ENCODE data around the gene SERPIND1.
"Not testable (repeated sequence)": the region's sequence is repeated elsewhere in the genome, so short reads cannot be mapped to it uniquely, and the experiment has no call there.

The SERPIND1 gene

DNA sequence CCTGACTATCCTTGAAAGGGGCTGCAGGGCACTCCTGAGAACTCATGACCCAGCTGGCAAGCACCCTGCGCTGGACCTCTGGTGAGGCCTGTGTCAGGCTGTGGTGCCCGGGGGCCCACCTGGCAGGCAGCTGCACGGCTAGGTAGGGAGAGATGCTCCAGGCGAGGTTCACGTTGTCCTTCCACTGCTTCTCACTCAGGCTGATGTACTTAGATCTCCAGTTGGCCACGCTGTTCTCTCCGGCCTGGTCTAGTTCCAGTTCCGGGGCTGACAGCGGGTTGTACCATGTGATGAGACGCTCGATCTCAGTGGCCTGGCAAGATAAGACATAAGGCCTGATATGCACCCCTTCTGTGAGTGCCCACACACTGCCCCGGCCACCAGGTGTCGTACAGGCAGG, 44.7 kb upstream of the SERPIND1 start:
- no peak for DNase-seq (ENCODE audit: low spot score)
- TF ChIP-seq, protein P1, sequence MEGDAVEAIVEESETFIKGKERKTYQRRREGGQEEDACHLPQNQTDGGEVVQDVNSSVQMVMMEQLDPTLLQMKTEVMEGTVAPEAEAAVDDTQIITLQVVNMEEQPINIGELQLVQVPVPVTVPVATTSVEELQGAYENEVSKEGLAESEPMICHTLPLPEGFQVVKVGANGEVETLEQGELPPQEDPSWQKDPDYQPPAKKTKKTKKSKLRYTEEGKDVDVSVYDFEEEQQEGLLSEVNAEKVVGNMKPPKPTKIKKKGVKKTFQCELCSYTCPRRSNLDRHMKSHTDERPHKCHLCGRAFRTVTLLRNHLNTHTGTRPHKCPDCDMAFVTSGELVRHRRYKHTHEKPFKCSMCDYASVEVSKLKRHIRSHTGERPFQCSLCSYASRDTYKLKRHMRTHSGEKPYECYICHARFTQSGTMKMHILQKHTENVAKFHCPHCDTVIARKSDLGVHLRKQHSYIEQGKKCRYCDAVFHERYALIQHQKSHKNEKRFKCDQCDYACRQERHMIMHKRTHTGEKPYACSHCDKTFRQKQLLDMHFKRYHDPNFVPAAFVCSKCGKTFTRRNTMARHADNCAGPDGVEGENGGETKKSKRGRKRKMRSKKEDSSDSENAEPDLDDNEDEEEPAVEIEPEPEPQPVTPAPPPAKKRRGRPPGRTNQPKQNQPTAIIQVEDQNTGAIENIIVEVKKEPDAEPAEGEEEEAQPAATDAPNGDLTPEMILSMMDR (conservative IDR thresholded peaks at IDR 0.05; ENCODE audit: low read depth) = no peak
- ChIA-PET CTCF (no interaction called here), POLR2A (ENCODE audit: low non-redundant PET) (no interaction called here)
- H3K27ac ChIP-seq = no peak overlapping the region

DNA sequence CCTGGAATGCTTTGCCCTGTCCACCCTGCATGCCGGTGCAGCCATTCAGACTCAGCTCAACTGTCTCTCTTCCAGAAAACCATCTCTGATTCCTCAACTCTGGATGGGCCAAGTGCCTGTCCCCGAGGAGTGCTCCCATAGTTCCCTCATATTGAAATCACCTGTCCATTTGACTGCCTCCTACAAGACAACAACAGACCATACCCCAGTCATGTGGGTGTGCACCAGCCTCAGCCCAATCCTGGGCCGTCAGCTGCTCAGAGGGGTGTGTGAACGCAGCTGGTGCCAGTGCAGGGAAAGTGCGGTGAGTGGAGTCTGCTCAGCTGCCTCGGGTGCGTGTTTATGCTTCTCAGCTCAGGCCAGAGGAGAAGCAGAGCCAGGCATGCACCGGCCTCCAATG, 41.5 kb upstream of the SERPIND1 start:
- CTCF ChIA-PET = not testable (repeated sequence)

DNA sequence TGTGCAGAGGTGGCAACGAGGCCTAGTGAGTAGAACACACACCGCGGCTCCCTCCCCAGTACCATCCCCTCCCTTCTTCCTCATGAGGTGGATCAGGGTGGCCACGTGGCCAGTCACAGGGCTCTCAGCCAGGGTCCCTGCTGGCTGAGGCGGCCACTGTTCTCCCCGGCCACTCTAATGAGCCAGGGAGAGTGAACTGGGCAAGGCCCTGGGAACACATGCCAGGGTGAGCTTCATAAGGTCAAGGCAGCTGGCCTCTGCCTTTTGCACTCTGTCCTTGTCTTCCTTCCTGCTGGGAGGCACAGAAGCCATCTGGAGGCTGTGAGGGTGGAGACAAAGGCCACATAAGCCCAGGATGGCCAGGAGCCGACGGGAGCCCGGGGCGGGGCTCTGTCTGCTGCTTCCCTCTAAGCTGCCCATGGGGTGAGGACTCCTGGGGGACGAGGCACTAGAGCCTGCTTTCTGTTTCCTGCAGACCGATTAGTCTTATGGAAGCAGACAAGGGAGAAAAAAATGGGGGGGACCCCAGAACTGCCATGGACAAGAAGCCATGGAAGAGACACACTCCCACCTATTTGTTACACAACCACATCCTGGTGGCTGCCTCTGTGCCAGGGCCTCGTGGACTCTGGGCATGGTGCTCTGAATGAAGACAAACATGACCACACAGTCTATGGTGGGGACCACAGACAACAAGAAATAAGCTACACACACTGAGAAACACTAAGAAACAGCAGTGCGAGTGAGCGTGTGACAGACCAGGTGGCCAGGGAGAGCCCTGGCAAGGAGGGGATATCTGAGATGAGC, 38.4 kb upstream of the SERPIND1 start:
- CTCF ChIA-PET; H3K27ac ChIP-seq; POLR2A ChIA-PET (ENCODE audit: low non-redundant PET); DNase-seq (ENCODE audit: low spot score): not testable (repeated sequence)

More for the DNA sequence above, 41.5 kb upstream of the SERPIND1 start:
- POLR2A ChIA-PET (ENCODE audit: low non-redundant PET); H3K27ac ChIP-seq; DNase-seq (ENCODE audit: low spot score): not testable (repeated sequence)

DNA sequence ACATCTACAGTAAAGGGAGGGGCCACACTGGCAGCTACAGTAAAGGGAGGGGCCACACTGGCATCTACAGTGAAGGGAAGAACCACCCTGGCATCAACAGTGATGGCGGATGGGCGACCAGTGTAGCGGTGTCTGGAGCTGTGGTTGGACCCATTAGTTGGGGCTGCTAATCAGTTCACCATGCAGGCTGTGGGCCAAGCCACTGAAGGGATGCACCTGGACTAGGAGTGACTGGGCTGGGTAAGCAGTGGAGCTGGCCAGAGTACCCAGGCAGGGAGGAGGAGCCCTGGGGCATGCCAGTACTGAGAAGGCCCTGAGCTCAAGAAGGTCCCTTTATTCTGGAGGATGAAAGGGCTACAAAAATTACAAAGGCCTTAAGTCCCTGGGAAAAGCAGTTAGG, 37.0 kb upstream of the SERPIND1 start:
- CTCF ChIA-PET; POLR2A ChIA-PET (ENCODE audit: low non-redundant PET); H3K27ac ChIP-seq; DNase-seq (ENCODE audit: low spot score): not testable (repeated sequence)

DNA sequence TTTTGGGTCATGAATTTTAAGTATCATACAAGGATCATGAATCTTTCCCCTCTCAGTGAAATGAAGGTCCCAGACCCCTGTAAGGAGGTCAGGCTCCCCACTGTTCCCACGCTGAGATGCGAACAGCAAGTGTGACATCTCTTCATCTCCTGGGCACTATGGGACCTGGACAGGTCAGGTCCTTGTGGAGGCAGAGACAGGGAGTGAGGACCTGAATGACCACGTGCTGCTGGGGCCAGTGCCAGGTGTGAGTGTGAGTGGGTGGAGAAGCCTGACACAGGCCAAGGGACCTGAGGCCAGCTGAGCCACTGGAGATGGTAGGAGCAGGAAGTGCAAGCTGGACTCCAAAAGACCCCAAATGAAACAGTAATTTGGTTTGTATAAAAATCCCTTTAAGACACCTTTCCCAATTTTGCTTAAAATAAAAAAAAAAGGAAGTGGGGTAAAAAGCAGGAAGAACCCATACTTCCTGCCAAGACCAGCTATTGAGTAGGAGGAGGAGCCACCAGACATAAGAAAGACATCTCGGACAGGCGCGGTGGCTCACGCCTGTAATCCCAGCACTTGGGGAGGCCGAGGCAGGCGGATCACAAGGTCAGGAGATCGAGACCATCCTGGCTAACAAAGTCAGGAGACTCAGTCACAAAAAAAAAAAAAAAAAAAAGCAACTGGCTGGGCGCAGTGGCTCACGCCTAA, 35.4 kb upstream of the SERPIND1 start:
- ChIA-PET POLR2A (ENCODE audit: low non-redundant PET) (no interaction called here), CTCF (no interaction called here)
- H3K27ac ChIP-seq = no peak overlapping the region
- TF ChIP-seq, protein P1 (conservative IDR thresholded peaks at IDR 0.05; ENCODE audit: low read depth) = no peak
- no peak for DNase-seq (ENCODE audit: low spot score)

DNA sequence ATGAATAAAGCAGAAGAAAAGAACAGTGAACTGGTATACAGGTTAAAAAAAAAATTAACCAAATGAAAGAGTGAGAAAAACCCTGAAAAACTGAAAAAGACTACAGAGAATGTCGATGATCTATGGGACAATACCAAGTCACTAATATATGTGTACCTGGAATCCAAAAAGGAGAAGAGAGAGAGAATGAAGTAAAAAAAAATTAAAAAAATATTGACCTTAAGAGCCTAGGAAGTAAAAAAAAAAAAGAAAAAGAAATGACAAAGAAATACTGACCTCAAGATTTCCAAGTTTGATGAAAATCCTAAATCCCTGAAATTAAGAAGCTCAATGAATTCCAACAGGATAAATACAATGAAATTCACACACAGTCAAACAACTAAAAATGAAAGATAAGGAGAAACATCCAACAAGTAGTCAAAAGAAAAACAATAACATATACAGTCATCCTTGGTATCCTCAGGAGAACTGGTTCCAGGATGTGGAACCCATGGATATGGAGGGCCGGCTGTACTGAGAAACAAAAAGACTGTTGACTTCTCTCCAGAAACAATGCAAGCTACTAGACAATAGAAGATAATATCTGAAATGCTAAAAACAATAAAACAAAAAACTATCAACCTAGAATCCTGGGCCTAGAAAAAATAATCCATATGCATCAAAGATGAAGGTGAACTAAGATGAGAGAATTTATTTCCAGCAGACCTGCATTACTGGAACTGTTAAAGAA, 33.5 kb upstream of the SERPIND1 start:
- ChIA-PET CTCF (interaction anchor here (0.7 kb wide), 1 partner anchor 44 kb away, joined by 6 read pairs; no protein-coding TSS in a partner anchor), POLR2A (ENCODE audit: low non-redundant PET) (no interaction called here)
- TF ChIP-seq, protein P1 (conservative IDR thresholded peaks at IDR 0.05; ENCODE audit: low read depth) = no peak
- no peak overlapping the region for H3K27ac ChIP-seq
- no peak for DNase-seq (ENCODE audit: low spot score)

DNA sequence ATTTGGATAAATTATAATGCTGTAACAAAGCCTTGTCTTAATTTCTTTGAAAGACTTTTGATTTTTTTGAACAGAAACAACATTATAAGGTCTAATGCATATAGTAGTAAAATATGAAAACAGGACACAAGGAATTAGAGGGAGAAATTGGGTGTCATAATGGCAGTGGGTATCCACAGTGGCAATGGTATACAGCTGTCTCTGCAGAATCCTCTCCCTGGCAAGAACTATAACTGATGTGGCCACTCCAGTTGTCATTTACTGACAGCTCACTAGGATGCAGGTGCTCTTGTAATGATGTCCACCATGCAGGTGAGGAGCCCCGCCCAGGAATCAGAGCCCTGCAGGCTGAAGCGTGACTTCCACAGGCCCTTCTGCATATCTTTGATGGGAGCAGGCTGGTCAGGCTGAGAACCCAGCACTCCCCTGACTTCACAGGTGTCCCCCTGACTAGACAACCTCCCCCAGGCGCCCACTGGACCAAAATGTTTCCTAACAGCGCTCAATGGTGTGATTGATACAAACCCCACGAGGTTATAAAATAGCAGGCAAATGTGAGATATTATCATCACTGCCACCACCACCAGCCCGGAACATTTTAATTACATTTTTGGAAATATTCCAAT, 32.8 kb upstream of the SERPIND1 start:
- CTCF ChIA-PET = interaction anchor here (0.7 to 1.4 kb wide), 3 partner anchors 11 to 318 kb away, joined by 3 to 4 read pairs (median 4); no protein-coding TSS in a partner anchor
- POLR2A ChIA-PET (ENCODE audit: low non-redundant PET) = no interaction called here
- TF ChIP-seq, protein P1 (conservative IDR thresholded peaks at IDR 0.05; ENCODE audit: low read depth) = no peak
- no peak overlapping the region for H3K27ac ChIP-seq
- no peak for DNase-seq (ENCODE audit: low spot score)

All from RWPE1 (cell line).